ENCODE measurements around the gene SPTLC3. TPM values are rescaled to one million over a fixed set of nuclear protein-coding genes. Genes with fewer than 3 reads are reported as not detected.

Gene SPTLC3
- polyA plus RNA-seq, 3 donors: 0.01 TPM; not detected in 2

DNA sequence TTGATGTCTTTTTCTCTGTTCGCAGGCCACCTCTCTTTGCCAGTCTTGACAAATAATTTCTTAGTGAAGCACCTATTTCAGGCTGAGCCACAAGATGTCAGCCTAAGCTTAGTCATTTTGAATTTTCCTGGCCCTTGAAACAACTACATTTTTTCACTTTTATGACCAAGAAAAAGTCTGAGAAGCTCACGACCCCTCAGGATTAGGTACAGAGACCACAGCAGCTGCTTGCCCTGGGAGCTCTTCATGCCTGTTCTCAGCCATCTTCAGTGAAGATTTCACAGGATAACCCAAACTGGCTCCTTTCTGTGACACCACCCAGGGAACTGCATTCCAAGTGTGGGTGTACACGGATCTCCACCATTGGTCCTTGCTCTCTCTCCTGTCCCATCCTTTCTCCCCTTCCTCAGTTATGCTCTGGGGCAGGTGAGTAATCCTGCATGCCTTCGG, 38.4 kb upstream of the SPTLC3 start:
- Histone ChIP-seq H3K27ac (ENCODE audit: low read depth in 1 of 2, low read length in 2 of 2) (no peak overlapping the region), H2AFZ (ENCODE audit: insufficient read depth, low read depth, low read length, poor library complexity, severe bottlenecking) (no peak overlapping the region), H3K4me2 (replicated peaks; ENCODE audit: extremely low read depth, low read length, poor library complexity, severe bottlenecking) (no peak overlapping the region), H3K79me2 (ENCODE audit: insufficient read depth, low read length) (no peaks in the 10 kb centered on the region), H3K4me3 (replicated peaks in 1 of 3; ENCODE audit: low read depth in 2 of 3, low read length in 3 of 3) (no peak overlapping the region), H3K9me3 (replicated peaks in 1 of 2; ENCODE audit: control insufficient read depth in 1 of 2, insufficient read depth in 1 of 2, low read length in 2 of 2) (no peaks in the 10 kb centered on the region), H3K9ac (ENCODE audit: insufficient read depth, low read length, poor library complexity, severe bottlenecking) (no peak overlapping the region), H4K20me1 (ENCODE audit: insufficient read depth, low read length) (no peaks in the 10 kb centered on the region), H3K27me3 (ENCODE audit: control insufficient read depth in 2 of 2, insufficient read depth in 2 of 2, low read length in 2 of 2) (no peaks in the 10 kb centered on the region), H3K36me3 (replicated peaks in 1 of 2; ENCODE audit: control insufficient read depth in 1 of 2, insufficient read depth in 2 of 2, low read length in 2 of 2) (no peaks in the 10 kb centered on the region), H3K4me1 (ENCODE audit: control insufficient read depth in 1 of 2, insufficient read depth in 2 of 2, low read length in 2 of 2) (no peaks in the 10 kb centered on the region)
- Mint-ChIP-seq H3K4me1 (no peaks in the 10 kb centered on the region), H3K9me3 (peaks cover 0 to 3% (median 1%) of the 10 kb centered on the region in 7 donors), H3K4me3 (no peak overlapping the region), H3K27ac (peak overlapping the region in 2 of 7 donors; percentile 25 to 27), H3K36me3 (no peaks in the 10 kb centered on the region), H3K27me3 (ENCODE audit: low read depth in 3 of 3) (peaks cover 0 to 2% (median 0%) of the 10 kb centered on the region in 3 donors)
- DNase-seq: no peak
- TF ChIP-seq, protein P1, sequence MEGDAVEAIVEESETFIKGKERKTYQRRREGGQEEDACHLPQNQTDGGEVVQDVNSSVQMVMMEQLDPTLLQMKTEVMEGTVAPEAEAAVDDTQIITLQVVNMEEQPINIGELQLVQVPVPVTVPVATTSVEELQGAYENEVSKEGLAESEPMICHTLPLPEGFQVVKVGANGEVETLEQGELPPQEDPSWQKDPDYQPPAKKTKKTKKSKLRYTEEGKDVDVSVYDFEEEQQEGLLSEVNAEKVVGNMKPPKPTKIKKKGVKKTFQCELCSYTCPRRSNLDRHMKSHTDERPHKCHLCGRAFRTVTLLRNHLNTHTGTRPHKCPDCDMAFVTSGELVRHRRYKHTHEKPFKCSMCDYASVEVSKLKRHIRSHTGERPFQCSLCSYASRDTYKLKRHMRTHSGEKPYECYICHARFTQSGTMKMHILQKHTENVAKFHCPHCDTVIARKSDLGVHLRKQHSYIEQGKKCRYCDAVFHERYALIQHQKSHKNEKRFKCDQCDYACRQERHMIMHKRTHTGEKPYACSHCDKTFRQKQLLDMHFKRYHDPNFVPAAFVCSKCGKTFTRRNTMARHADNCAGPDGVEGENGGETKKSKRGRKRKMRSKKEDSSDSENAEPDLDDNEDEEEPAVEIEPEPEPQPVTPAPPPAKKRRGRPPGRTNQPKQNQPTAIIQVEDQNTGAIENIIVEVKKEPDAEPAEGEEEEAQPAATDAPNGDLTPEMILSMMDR (IDR thresholded peaks at IDR 0.05): no peak
- intact Hi-C loops (cut with micrococcal nuclease): no loop called here
- 62% methylated on average over 3 of the region's 4 CpGs for WGBS (ENCODE audit: insufficient coverage)

- intact Hi-C loops (cut with micrococcal nuclease): no loop called here
- Mint-ChIP-seq H3K4me3 (no peak overlapping the region), H3K27me3 (ENCODE audit: low read depth in 3 of 3) (peaks cover 0 to 1% (median 0%) of the 10 kb centered on the region in 3 donors), H3K36me3 (no peaks in the 10 kb centered on the region), H3K27ac (no peak overlapping the region), H3K4me1 (no peaks in the 10 kb centered on the region), H3K9me3 (no peaks in the 10 kb centered on the region)
- H3K4me3 ChIP-seq (replicated peaks in 1 of 3; ENCODE audit: low read depth in 2 of 3, low read length in 3 of 3): no peak overlapping the region
- H3K9me3 ChIP-seq (replicated peaks in 1 of 2; ENCODE audit: control insufficient read depth in 1 of 2, insufficient read depth in 1 of 2, low read length in 2 of 2): no peaks in the 10 kb centered on the region
- H3K4me2 ChIP-seq (replicated peaks; ENCODE audit: extremely low read depth, low read length, poor library complexity, severe bottlenecking): no peak overlapping the region
- no peak for DNase-seq
- no peaks in the 10 kb centered on the region for H3K79me2 ChIP-seq (ENCODE audit: insufficient read depth, low read length)
- no peak overlapping the region for H2AFZ ChIP-seq (ENCODE audit: insufficient read depth, low read depth, low read length, poor library complexity, severe bottlenecking)
- WGBS (ENCODE audit: insufficient coverage): 77% methylated on average over 2 of the region's 4 CpGs
- H3K9ac ChIP-seq (ENCODE audit: insufficient read depth, low read length, poor library complexity, severe bottlenecking): no peak overlapping the region
- H3K36me3 ChIP-seq (replicated peaks in 1 of 2; ENCODE audit: control insufficient read depth in 1 of 2, insufficient read depth in 2 of 2, low read length in 2 of 2): no peaks in the 10 kb centered on the region
- H3K4me1 ChIP-seq (ENCODE audit: control insufficient read depth in 1 of 2, insufficient read depth in 2 of 2, low read length in 2 of 2): no peaks in the 10 kb centered on the region
- no peaks in the 10 kb centered on the region for H4K20me1 ChIP-seq (ENCODE audit: insufficient read depth, low read length)
- H3K27me3 ChIP-seq (ENCODE audit: control insufficient read depth in 2 of 2, insufficient read depth in 2 of 2, low read length in 2 of 2): no peaks in the 10 kb centered on the region
- no peak overlapping the region for H3K27ac ChIP-seq (ENCODE audit: low read depth in 1 of 2, low read length in 2 of 2)
- TF ChIP-seq, protein P1 (IDR thresholded peaks at IDR 0.05): no peak
These were observed 32.8 kb upstream of the SPTLC3 start for GRCh38 chr20:12975833-12976608.

All from CD14-positive monocyte (primary cell).